Heart right ventricle (tissue), 16 donors: ENCODE data around the gene MINPP1. TPM values are rescaled to one million over a fixed set of nuclear protein-coding genes. Genes with fewer than 3 reads are reported as not detected.

Source experiments
- ATAC-seq, 8 donors: fragments of 200-7000 bp; cut with Tn5 transposase; one replicate each; pipeline ENCODE4 v1.9.1; 2020; ENCODE audit warnings: mild to moderate bottlenecking in 8 of 8, moderate library complexity in 8 of 8, moderate number of reproducible peaks in 1 of 8
- DNase-seq, 2 donors: peaks; one replicate each; pipeline ENCODE4 v3.0.0-alpha.2; 2020
- H3K27ac ChIP-seq, 10 donors: fragments of 200-600 bp; sonication (generic) in 2 of 10; one replicate each; pipeline versions ENCODE4 v1.5.0 to v1.8.0; 2020 to 2022; ENCODE audit warnings: mild to moderate bottlenecking in 3 of 10
- H3K27me3 ChIP-seq, 7 donors: fragments of 200-600 bp; one replicate each; pipeline ENCODE4 v1.8.0; 2021 to 2022; ENCODE audit warnings: mild to moderate bottlenecking in 2 of 7
- H3K36me3 ChIP-seq, 9 donors: fragments of 200-600 bp; sonication (generic) in 1 of 9; one replicate each; pipeline versions ENCODE4 v1.5.0 to v1.8.0; 2020 to 2022; ENCODE audit warnings: mild to moderate bottlenecking in 2 of 9
- H3K4me1 ChIP-seq, 9 donors: fragments of 200-600 bp; sonication (generic) in 1 of 9; one replicate each; pipeline versions ENCODE4 v1.5.0 to v1.8.0; 2020 to 2022; ENCODE audit warnings: mild to moderate bottlenecking in 4 of 9
- H3K4me3 ChIP-seq, 10 donors: fragments of 200-600 bp; sonication (generic) in 2 of 10; one replicate each; pipeline versions ENCODE4 v1.5.0 to v1.8.0; 2020 to 2022; ENCODE audit warnings: mild to moderate bottlenecking in 7 of 10, moderate library complexity in 2 of 10
- H3K9me3 ChIP-seq, 11 donors: fragments of 200-600 bp in 10 of 11; sonication (generic) in 2 of 11; one replicate each; pipeline versions ENCODE4 v1.5.0 to v1.8.0; 2013 to 2022; ENCODE audit warnings: mild to moderate bottlenecking in 2 of 11, control low read depth in 1 of 11, moderate library complexity in 1 of 11
- WGBS, 2 donors: extraction: QIAGEN DNeasy Blood & Tissue Kit; methylation state at CpG; one replicate each; pipeline ENCODE4 v1.1.7; 2013; ENCODE audit warnings: inconsistent platforms in 1 of 2; 5-methylcytosine and 5-hydroxymethylcytosine counted together
- intact Hi-C, 10 donors: fragments of 100-400 bp; cut with DNase I; formaldehyde crosslinking; loops; one replicate each; pipeline versions ENCODE4 v1.11.1 to v1.14.2; 2022
- polyA plus RNA-seq, 2 donors: library from polyadenylated mRNA; stranded (reverse); fragments of 200-250 nt; gene quantifications; one replicate each; pipeline ENCODE4 v1.2.3, GENCODE V29; 2013
- total RNA-seq, 10 donors: library from RNA; stranded (reverse); fragmentation: NEBNext Ultra II Directional in 3 of 10; extraction: Animal tissue kit (Norgen Biotek cat#: 25700) in 3 of 10; gene quantifications; one replicate each; pipeline versions ENCODE4 v1.2.1 to v1.2.4, GENCODE V29; 2021 to 2023
- TF ChIP-seq, protein P1 (sequence below), 9 donors: fragments of 200-600 bp; sonication (generic) in 2 of 9; IDR thresholded peaks; one replicate each; pipeline versions ENCODE4 v1.5.0 to v1.8.0; 2021 to 2022; ENCODE audit warnings: antibody characterized with exemption in 9 of 9, mild to moderate bottlenecking in 5 of 9, moderate library complexity in 1 of 9
- donor health status: Arrhythmogenic right ventricular cardiomyopathy.
- donor health status: ischemic (EF 13 %, LVEDD 7.1; RV severe dilation, severe dysfunction).
- donor health status: healthy with polysubstance abuse.
- donor health status: DM: no; HTN: yes; CAD: no.
- donor health status: DM: no; HTN: no; CAD: no.
- donor health status: ischemic (EF 25% LVEDD 6.9; RV normal size, moderate dysfunction).
- donor health status: ischemic (EF 25% LVEDD 5.7; RV mildly dilated, moderate dysfunction).
- donor health status: healthy.
- donor health status: DM: yes; HTN: yes; CAD: no.
- donor health status: Ischemic cardiomyopathy.
- donor health status: ischemic (EF 35%, LVEDD 5.7; RV mildly dilated, moderate dysfunction).
- donor health status: nonischemic (EF 11% LVEDD 7.7; RV severe dilation, severe dysfunction).
- donor health status: DM: yes; HTN: yes; CAD: no.
- donor health status: PGD.
- donor health status: ischemic (EF 29% LVEDD 5.4; RV normal size, mild dysfunction).
- donor health status: nonischemic (EF 23%, LVEDD 6.1; RV moderate dilation, normal function).

Gene MINPP1
- total and polyA plus RNA-seq, 12 donors: 4.3 to 8.7 (median 5.9) TPM

DNA sequence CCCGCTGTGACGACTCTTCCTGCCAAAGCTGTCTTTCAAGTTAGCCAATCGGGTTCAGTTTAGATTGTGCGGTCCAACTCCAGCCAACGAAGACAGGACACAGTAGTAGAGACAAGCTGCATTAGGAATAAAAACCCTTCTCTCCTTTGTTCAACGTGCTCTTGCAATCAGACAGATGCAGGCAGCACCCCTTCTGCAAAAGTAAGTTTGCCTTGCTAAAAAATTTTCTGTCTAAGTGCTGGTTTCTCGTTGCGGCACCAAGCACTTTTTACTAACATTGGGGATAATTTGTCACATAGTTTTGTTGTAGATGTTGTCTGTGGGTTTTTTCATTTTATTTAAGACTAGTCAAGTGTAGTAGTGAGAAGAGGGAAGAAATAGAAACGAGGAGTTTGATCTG is 58.1 kb downstream of the MINPP1 start:
- Histone ChIP-seq H3K36me3 (no peaks in the 10 kb centered on the region), H3K9me3 (peaks cover 0 to 35% (median 0%) of the 10 kb centered on the region in 11 donors), H3K27me3 (peaks cover 0 to 6% (median 0%) of the 10 kb centered on the region in 7 donors), H3K4me3 (no peak overlapping the region), H3K27ac (no peak overlapping the region), H3K4me1 (no peaks in the 10 kb centered on the region)
- TF ChIP-seq, protein P1, sequence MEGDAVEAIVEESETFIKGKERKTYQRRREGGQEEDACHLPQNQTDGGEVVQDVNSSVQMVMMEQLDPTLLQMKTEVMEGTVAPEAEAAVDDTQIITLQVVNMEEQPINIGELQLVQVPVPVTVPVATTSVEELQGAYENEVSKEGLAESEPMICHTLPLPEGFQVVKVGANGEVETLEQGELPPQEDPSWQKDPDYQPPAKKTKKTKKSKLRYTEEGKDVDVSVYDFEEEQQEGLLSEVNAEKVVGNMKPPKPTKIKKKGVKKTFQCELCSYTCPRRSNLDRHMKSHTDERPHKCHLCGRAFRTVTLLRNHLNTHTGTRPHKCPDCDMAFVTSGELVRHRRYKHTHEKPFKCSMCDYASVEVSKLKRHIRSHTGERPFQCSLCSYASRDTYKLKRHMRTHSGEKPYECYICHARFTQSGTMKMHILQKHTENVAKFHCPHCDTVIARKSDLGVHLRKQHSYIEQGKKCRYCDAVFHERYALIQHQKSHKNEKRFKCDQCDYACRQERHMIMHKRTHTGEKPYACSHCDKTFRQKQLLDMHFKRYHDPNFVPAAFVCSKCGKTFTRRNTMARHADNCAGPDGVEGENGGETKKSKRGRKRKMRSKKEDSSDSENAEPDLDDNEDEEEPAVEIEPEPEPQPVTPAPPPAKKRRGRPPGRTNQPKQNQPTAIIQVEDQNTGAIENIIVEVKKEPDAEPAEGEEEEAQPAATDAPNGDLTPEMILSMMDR (IDR thresholded peaks at IDR 0.05): no peak
- ATAC-seq (no peak), DNase-seq (no peak)
- WGBS, 2 donors: 90 to 96% methylated on average over 9 of the region's 9 CpGs
- intact Hi-C loops: no loop called here

DNA sequence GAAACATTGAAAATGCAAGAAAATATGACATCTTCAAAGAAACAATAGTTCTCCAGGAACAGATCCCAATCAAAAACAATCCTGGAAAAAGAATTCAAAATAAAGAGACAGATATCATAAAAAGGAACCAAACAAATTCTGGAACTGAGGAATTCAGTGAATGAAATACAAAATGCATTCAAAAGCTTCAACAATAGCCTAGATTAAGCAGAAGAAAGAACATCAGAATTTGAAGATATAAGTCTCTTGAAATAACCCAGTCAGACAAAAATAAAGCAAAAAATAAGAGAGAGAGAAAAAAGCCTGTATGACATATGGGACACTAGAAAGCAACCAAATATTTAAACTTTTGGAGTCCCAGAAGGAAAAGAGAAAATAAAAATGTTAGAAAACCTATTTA is 60.3 kb downstream of the MINPP1 start:
- TF ChIP-seq, protein P1 (IDR thresholded peaks at IDR 0.05): no peak
- DNase-seq: no peak
- intact Hi-C loops: no loop called here
- ATAC-seq: no peak
- no peak overlapping the region for H3K4me3 ChIP-seq
- no peaks in the 10 kb centered on the region for H3K4me1 ChIP-seq
- H3K9me3 ChIP-seq: peaks cover 0 to 35% (median 0%) of the 10 kb centered on the region in 11 donors
- H3K27me3 ChIP-seq: peaks cover 0 to 13% (median 3%) of the 10 kb centered on the region in 7 donors
- H3K36me3 ChIP-seq: no peaks in the 10 kb centered on the region
- no peak overlapping the region for H3K27ac ChIP-seq

- ATAC-seq (no peak), DNase-seq (no peak)
- TF ChIP-seq, protein P1 (IDR thresholded peaks at IDR 0.05): no peak
- Histone ChIP-seq H3K9me3 (peaks cover 0 to 19% (median 7%) of the 10 kb centered on the region in 11 donors), H3K4me1 (peaks cover 0 to 5% (median 0%) of the 10 kb centered on the region in 9 donors), H3K27me3 (no peaks in the 10 kb centered on the region), H3K27ac (no peak overlapping the region), H3K36me3 (no peaks in the 10 kb centered on the region), H3K4me3 (no peak overlapping the region)
- intact Hi-C loops: no loop called here
- 82 to 88% methylated on average over 3 of the region's 3 CpGs for WGBS, 2 donors
These were observed 71.2 kb downstream of the MINPP1 start for GRCh38 chr10:87575851-87576250.

DNA sequence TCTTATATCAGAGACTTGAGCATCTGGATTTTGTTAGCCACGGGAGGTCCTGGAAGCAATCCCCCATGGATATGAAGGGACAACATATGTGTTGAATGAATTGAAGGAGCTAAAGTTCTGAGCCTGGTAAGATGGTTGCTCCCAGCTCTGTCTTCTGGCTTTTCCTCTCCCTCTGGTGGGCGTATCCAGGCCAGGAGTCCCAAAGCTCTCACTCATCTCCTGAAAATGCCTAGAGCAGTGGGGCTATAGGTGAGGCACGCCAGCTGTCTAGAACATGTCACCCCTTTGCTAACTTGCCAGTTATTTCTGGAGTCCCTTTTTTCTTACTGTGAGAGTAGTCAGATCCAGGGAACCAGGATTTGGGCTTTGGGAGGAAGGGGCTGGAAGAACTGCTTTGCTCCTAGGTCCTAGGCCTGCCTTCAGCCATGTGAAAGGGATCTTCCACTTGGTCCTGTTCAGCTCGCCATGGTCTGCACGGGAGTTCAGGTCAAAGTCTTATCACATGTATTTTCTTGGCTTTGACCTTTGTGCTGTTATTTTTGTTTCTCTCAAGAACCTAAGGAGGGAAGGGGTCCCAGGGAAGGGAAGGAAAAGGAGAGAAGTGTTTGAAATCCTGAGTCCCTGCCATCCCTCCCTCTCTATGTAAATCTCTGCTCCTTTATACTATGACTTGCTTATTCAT is 73.6 kb downstream of the MINPP1 start:
- 69 to 77% methylated on average over 5 of the region's 5 CpGs for WGBS, 2 donors
- intact Hi-C loops: no loop called here

More for the DNA sequence above, 73.6 kb downstream of the MINPP1 start:
- TF ChIP-seq, protein P1 (IDR thresholded peaks at IDR 0.05): no peak
- ATAC-seq (no peak), DNase-seq (no peak)
- no peak overlapping the region for H3K4me3 ChIP-seq
- peaks cover 0 to 5% (median 0%) of the 10 kb centered on the region in 9 donors for H3K4me1 ChIP-seq
- no peak overlapping the region for H3K27ac ChIP-seq
- H3K36me3 ChIP-seq: no peaks in the 10 kb centered on the region
- H3K9me3 ChIP-seq: no peaks in the 10 kb centered on the region
- H3K27me3 ChIP-seq: no peaks in the 10 kb centered on the region
